HFF-Myc (cell line): ENCODE data around the gene MS4A18.

Experiments used
- DNase-seq: peaks from one replicate; pipeline ENCODE4 v3.0.0-alpha.2; 2011; ENCODE audit warnings: low read depth; ENCODE audit errors: extremely low read depth
- H3K4me3 ChIP-seq: replicated peaks from 2 replicates; pipeline ENCODE4 v1.5.1; 2011; ENCODE audit warnings: low read depth, mild to moderate bottlenecking, control low read depth, low read length
- CTCF ChIP-seq: IDR thresholded peaks from 2 replicates; pipeline ENCODE4 v1.5.1; 2012; ENCODE audit warnings: mild to moderate bottlenecking, low read depth, low read length, control low read depth; ENCODE audit errors: missing control alignments

MS4A18 gene

GRCh38 chr11:60717956-60718355 lies 6.6 kb upstream of the MS4A18 start:
- no peak for TF ChIP-seq CTCF
- no peak overlapping the region for H3K4me3 ChIP-seq
- no peak for DNase-seq

GRCh38 chr11:60718524-60719316 lies 5.8 kb upstream of the MS4A18 start:
- H3K4me3 ChIP-seq, result no peak overlapping the region
- no peak for DNase-seq
- no peak for TF ChIP-seq CTCF

GRCh38 chr11:60719391-60719790 lies 5.1 kb upstream of the MS4A18 start:
- H3K4me3 ChIP-seq, result no peak overlapping the region
- TF ChIP-seq CTCF, result no peak
- no peak for DNase-seq

- no peak for DNase-seq
- no peak overlapping the region for H3K4me3 ChIP-seq
- TF ChIP-seq CTCF, result no peak
Measured at GRCh38 chr11:60720460-60720859, 4.1 kb upstream of the MS4A18 start.

- no peak for DNase-seq
- no peak overlapping the region for H3K4me3 ChIP-seq
- no peak for TF ChIP-seq CTCF
Measured at GRCh38 chr11:60725592-60725991, 1.1 kb downstream of the MS4A18 start.

GRCh38 chr11:60731586-60731985 lies 7.1 kb downstream of the MS4A18 start:
- no peak for DNase-seq
- H3K4me3 ChIP-seq, result no peak overlapping the region
- no peak for TF ChIP-seq CTCF

GRCh38 chr11:60734279-60734678 lies 9.8 kb downstream of the MS4A18 start:
- no peak for DNase-seq
- TF ChIP-seq CTCF, result no peak
- H3K4me3 ChIP-seq, result no peak overlapping the region
